HepG2 (cell line): ENCODE data around the gene TMEM62. TPM values are rescaled to one million over a fixed set of nuclear protein-coding genes. Genes with fewer than 3 reads are reported as not detected.

Source experiments
- CBFB ChIP-seq: sonication (generic); formaldehyde crosslinking; IDR thresholded peaks from 2 replicates; pipeline ENCODE4 v1.4.0; 2020; ENCODE audit warnings: missing genetic modification reagents
- KDM5B ChIP-seq: sonication (generic); formaldehyde crosslinking; IDR thresholded peaks from 2 replicates; pipeline ENCODE4 v1.4.0; 2020; ENCODE audit warnings: missing genetic modification reagents, mild to moderate bottlenecking, borderline replicate concordance
- MYC ChIP-seq: sonication (generic); formaldehyde crosslinking; IDR thresholded peaks from 2 replicates; pipeline ENCODE4 v1.9.0; 2021; ENCODE audit warnings: missing genetic modification reagents, borderline replicate concordance
- NFAT5 ChIP-seq: sonication (generic); formaldehyde crosslinking; IDR thresholded peaks from 2 replicates; pipeline ENCODE4 v1.4.0; 2020; ENCODE audit warnings: missing genetic modification reagents
- NFIB ChIP-seq: sonication (generic); formaldehyde crosslinking; IDR thresholded peaks from 2 replicates; pipeline ENCODE4 v1.9.0; 2021; ENCODE audit warnings: missing genetic modification reagents, mild to moderate bottlenecking, borderline replicate concordance
- RBM22 ChIP-seq: fragments of 200-400 bp; formaldehyde crosslinking; optimal IDR thresholded peaks from 2 replicates; pipeline ENCODE3; 2017; ENCODE audit warnings: mild to moderate bottlenecking, low read length, moderate library complexity
- SP2 ChIP-seq: sonication (generic); formaldehyde crosslinking; IDR thresholded peaks from 2 replicates; pipeline ENCODE4 v1.5.1; 2020; ENCODE audit warnings: mild to moderate bottlenecking, missing genetic modification reagents
- ZBTB43 ChIP-seq: sonication (generic); formaldehyde crosslinking; conservative IDR thresholded peaks from 2 replicates; pipeline ENCODE4 v1.4.0; 2020; ENCODE audit warnings: missing genetic modification reagents
- ZHX2 ChIP-seq, 2 experiments: sonication (generic) in 1 of 2; formaldehyde crosslinking in 1 of 2; IDR thresholded peaks; 2 replicates each; pipeline versions ENCODE4 v1.6.1 to v1.9.0; 2014 to 2022; ENCODE audit warnings: antibody characterized with exemption in 1 of 2, borderline replicate concordance in 1 of 2, inconsistent platforms in 1 of 2, low read depth in 1 of 2, missing genetic modification reagents in 1 of 2
- ZNF350 ChIP-seq: sonication (generic); formaldehyde crosslinking; IDR thresholded peaks from 2 replicates; pipeline ENCODE4 v1.4.0; 2020; ENCODE audit warnings: mild to moderate bottlenecking, low read depth, missing genetic modification reagents, borderline replicate concordance
- polyA plus RNA-seq, 8 experiments: library from polyadenylated mRNA; depleted of rRNA in 3 of 8; stranded (reverse) in 7 of 8; unstranded in 1 of 8; fragments of >200 nt; fragmentation: Illumina TruSeq in 4 of 8; extraction: Trizol in 4 of 8; gene quantifications; 2 replicates each; pipeline versions ENCODE4 v1.2.1 to v1.2.3, GENCODE V29; 2011 to 2016; ENCODE audit warnings: low read depth in 4 of 8, missing spikeins in 1 of 8, mixed read lengths in 1 of 8; ENCODE audit not compliant: insufficient read depth in 1 of 8
- total RNA-seq, 5 experiments: library from RNA; depleted of rRNA; stranded (reverse); fragments of >200 nt; fragmentation: Illumina TruSeq; extraction: Trizol; gene quantifications; 2 replicates each; pipeline ENCODE4 v1.2.3, GENCODE V29; 2016; ENCODE audit warnings: low read depth in 1 of 5
- TF ChIP-seq, protein P1 (sequence below): IDR thresholded peaks from 2 replicates; pipeline ENCODE4 v1.6.1; 2016; ENCODE audit warnings: missing compliant biosample characterization, missing genetic modification reagents, borderline replicate concordance

Gene TMEM62
- total and polyA plus RNA-seq, 2 of the 13 experiments (the other 11 are each of a cell fraction or from before 2014, with no cell fraction given), result 14.2 to 20.9 TPM

GRCh38 chr15:43185157-43186002, 52.0 kb downstream of the TMEM62 start, which contains the start of gene CCNDBP1 (continued):
- TF ChIP-seq CBFB (CRISPR knock-in tag), result peak; percentile 82; the same call in 1 of the 2 replicates
- TF ChIP-seq NFAT5 (CRISPR knock-in tag), result peak; percentile 70; the same call in 1 of the 2 replicates
- TF ChIP-seq ZHX2 (IDR thresholded peaks at IDR 0.05; ENCODE audit: low read depth), result 0 out of 2 replicates have a peak, but pooled peaks have one; percentile 17
- TF ChIP-seq ZHX2 (CRISPR knock-in tag; IDR thresholded peaks at IDR 0.05; ENCODE audit: borderline replicate concordance), result 0 out of 2 replicates have a peak, but pooled peaks have one; percentile 31
- TF ChIP-seq ZNF350 (CRISPR knock-in tag), result no peak; the same call in 1 of the 2 replicates
- peak; percentile 83; the same call in 1 of the 2 replicates for TF ChIP-seq KDM5B (CRISPR knock-in tag)
- TF ChIP-seq RBM22, result peak; percentile 84
- TF ChIP-seq SP2 (CRISPR knock-in tag), result peak; percentile 38
- TF ChIP-seq MYC (CRISPR knock-in tag), result peak; percentile 93
- TF ChIP-seq, protein P1, sequence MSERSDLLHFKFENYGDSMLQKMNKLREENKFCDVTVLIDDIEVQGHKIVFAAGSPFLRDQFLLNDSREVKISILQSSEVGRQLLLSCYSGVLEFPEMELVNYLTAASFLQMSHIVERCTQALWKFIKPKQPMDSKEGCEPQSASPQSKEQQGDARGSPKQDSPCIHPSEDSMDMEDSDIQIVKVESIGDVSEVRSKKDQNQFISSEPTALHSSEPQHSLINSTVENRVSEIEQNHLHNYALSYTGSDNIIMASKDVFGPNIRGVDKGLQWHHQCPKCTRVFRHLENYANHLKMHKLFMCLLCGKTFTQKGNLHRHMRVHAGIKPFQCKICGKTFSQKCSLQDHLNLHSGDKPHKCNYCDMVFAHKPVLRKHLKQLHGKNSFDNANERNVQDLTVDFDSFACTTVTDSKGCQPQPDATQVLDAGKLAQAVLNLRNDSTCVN, result peak; percentile 57; the same call in 1 of the 2 replicates
- TF ChIP-seq NFIB, result no peak
- no peak for TF ChIP-seq ZBTB43
